OCI-LY7 (cell line): ENCODE results near the gene ATF7.

Source experiments
- EZH2phosphoT487 ChIP-seq: fragments of 200-600 bp; sonication (generic); IDR thresholded peaks from 2 replicates; pipeline ENCODE4 v1.6.1; 2018; ENCODE audit warnings: low read depth, borderline replicate concordance, mild to moderate bottlenecking, mixed run types, antibody characterized with exemption, low read length, moderate library complexity, mixed read lengths
- TF ChIP-seq, protein P1 (sequence below): fragments of 200-600 bp; sonication (generic); conservative IDR thresholded peaks from 2 replicates; pipeline ENCODE4 v1.5.1; 2014; ENCODE audit warnings: mild to moderate bottlenecking, antibody characterized with exemption, low read length, moderate library complexity, mixed read lengths

DNA sequence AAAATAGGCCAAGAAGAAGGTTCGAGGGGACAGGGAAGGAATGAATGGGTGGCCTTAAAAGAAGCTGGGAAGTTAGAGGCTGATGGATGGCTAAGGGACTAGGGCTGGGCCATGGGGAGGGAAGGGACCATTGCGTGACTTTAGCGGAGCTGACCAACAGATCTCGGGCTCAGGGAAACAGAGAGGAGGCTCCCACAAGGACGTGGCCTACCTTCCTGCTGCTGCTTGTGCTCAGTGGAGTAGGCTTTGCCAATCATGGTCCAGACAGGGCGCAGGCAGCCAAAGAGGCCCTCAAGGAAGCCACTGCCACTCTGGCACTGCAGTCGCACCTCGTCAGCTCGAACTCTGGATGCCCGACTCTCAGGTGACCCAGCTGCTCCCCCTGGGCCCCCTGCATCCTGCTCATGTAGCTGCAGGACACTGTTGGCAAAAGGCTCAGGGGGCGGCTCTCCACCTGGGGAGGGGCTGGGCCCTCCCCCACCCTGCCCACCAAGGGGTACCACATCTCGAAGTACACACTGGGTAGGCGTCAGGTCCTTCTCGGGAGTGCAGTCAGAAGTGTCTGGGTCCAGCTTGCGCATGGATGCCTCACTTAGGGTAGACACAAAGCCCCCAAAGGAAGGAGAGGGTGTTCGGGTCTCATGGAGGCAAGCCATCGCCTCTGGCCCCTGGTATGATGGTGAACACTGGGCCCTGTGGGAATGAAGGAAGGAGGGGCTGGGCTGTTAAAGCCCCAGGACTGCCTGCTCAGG is 139.3 kb downstream of the ATF7 start:
- TF ChIP-seq, protein P1, sequence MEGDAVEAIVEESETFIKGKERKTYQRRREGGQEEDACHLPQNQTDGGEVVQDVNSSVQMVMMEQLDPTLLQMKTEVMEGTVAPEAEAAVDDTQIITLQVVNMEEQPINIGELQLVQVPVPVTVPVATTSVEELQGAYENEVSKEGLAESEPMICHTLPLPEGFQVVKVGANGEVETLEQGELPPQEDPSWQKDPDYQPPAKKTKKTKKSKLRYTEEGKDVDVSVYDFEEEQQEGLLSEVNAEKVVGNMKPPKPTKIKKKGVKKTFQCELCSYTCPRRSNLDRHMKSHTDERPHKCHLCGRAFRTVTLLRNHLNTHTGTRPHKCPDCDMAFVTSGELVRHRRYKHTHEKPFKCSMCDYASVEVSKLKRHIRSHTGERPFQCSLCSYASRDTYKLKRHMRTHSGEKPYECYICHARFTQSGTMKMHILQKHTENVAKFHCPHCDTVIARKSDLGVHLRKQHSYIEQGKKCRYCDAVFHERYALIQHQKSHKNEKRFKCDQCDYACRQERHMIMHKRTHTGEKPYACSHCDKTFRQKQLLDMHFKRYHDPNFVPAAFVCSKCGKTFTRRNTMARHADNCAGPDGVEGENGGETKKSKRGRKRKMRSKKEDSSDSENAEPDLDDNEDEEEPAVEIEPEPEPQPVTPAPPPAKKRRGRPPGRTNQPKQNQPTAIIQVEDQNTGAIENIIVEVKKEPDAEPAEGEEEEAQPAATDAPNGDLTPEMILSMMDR = no peak
- TF ChIP-seq EZH2phosphoT487 = no peak
